Activated CD8-positive, alpha-beta T cell treated with anti-CD3 and anti-CD28 coated beads, Interleukin-2, amount 10 ng/mL, durations not matched to agents 7 days and 5 days (primary cell): Measurements from ENCODE around the gene RFX1. TPM values are rescaled to one million over a fixed set of nuclear protein-coding genes. Genes with fewer than 3 reads are reported as not detected.
"Not testable (repeated sequence)": the region's sequence is repeated elsewhere in the genome, so short reads cannot be mapped to it uniquely, and the experiment has no call there.

ENCODE experiments used
- ATAC-seq: fragments of 150-1000 bp; cut with Tn5 transposase; one replicate; pipeline ENCODE4 v1.10.0; 2021; ENCODE audit warnings: moderate library complexity
- CTCF ChIA-PET: fragments of 350-600 bp; sonication (Branson Sonifier 250); formaldehyde crosslinking; loops from one replicate; lab custom pipeline; 2021; ENCODE audit warnings: antibody characterized with exemption; lab: Charles Lee
- POLR2A ChIA-PET: fragments of 350-600 bp; sonication (Branson Sonifier 250); formaldehyde crosslinking; loops from one replicate; lab custom pipeline; 2021; ENCODE audit warnings: antibody characterized with exemption; lab: Charles Lee
- DNase-seq: peaks from one replicate; pipeline ENCODE4 v3.0.0-alpha.2; 2020
- H3K27ac Mint-ChIP-seq: one replicate; pipeline ENCODE4 v1.8.0; 2021; ENCODE audit warnings: mild to moderate bottlenecking, mixed read lengths
- H3K27me3 Mint-ChIP-seq: one replicate; pipeline ENCODE4 v1.8.0; 2021; ENCODE audit warnings: low read depth, mixed read lengths
- H3K36me3 Mint-ChIP-seq: one replicate; pipeline ENCODE4 v1.8.0; 2021; ENCODE audit warnings: low read depth, mixed read lengths
- H3K4me1 Mint-ChIP-seq: one replicate; pipeline ENCODE4 v1.8.0; 2021; ENCODE audit warnings: low read depth, mixed read lengths
- H3K4me3 Mint-ChIP-seq: one replicate; pipeline ENCODE4 v1.8.0; 2021; ENCODE audit warnings: mild to moderate bottlenecking, mixed read lengths
- H3K9me3 Mint-ChIP-seq: one replicate; pipeline ENCODE4 v1.8.0; 2022; ENCODE audit warnings: mixed read lengths; ENCODE audit not compliant: insufficient read depth
- total RNA-seq, 2 experiments: library from RNA; stranded (reverse); gene quantifications; one replicate each; pipeline ENCODE4 v1.2.3, GENCODE V29; 2021

Gene RFX1
- total RNA-seq, 2 experiments from 2014 or later, result 15.9 to 17.7 TPM

- DNase-seq (no peak), ATAC-seq (no peak)
- CTCF ChIA-PET, result no interaction called here
- Mint-ChIP-seq H3K27me3 (no peaks in the 10 kb centered on the region), H3K27ac (no peak overlapping the region), H3K36me3 (peaks cover 12% of the 10 kb centered on the region), H3K9me3 (no peaks in the 10 kb centered on the region), H3K4me3 (no peak overlapping the region), H3K4me1 (no peaks in the 10 kb centered on the region)
- POLR2A ChIA-PET, result no interaction called here
These were observed 76.8 kb downstream of the RFX1 start for GRCh38 chr19:13929340-13929739.

GRCh38 chr19:13926715-13927114 lies 79.4 kb downstream of the RFX1 start:
- H3K4me1 Mint-ChIP-seq, result no peaks in the 10 kb centered on the region
- no peaks in the 10 kb centered on the region for H3K27me3 Mint-ChIP-seq
- H3K36me3 Mint-ChIP-seq, result peaks cover 28% of the 10 kb centered on the region
- no peak overlapping the region for H3K27ac Mint-ChIP-seq
- ChIA-PET POLR2A (no interaction called here), CTCF (interaction anchor here (0.7 to 1.5 kb wide), 2 partner anchors 46 to 121 kb away, joined by 3 read pairs; no protein-coding TSS in a partner anchor)
- DNase-seq, result no peak
- H3K4me3 Mint-ChIP-seq, result no peak overlapping the region
- ATAC-seq, result no peak
- no peaks in the 10 kb centered on the region for H3K9me3 Mint-ChIP-seq

GRCh38 chr19:13926010-13926409 lies 80.1 kb downstream of the RFX1 start:
- ChIA-PET POLR2A (interaction anchor here (0.9 kb wide), 1 partner anchor 15 kb away, joined by 3 read pairs; no protein-coding TSS in a partner anchor), CTCF (interaction anchor here (0.9 to 1.2 kb wide), 2 partner anchors 39 to 96 kb away, joined by 3 read pairs; no protein-coding TSS in a partner anchor)
- H3K27ac Mint-ChIP-seq, result no peak overlapping the region
- no peaks in the 10 kb centered on the region for H3K9me3 Mint-ChIP-seq
- peaks cover 3% of the 10 kb centered on the region for H3K4me1 Mint-ChIP-seq
- H3K36me3 Mint-ChIP-seq, result peaks cover 35% of the 10 kb centered on the region
- ATAC-seq, result no peak
- H3K27me3 Mint-ChIP-seq, result no peaks in the 10 kb centered on the region
- DNase-seq, result no peak
- H3K4me3 Mint-ChIP-seq, result no peak overlapping the region

- H3K27ac Mint-ChIP-seq, result peak overlapping the region; percentile 16
- DNase-seq (no peak), ATAC-seq (no peak)
- peaks cover 47% of the 10 kb centered on the region for H3K36me3 Mint-ChIP-seq
- H3K9me3 Mint-ChIP-seq, result no peaks in the 10 kb centered on the region
- POLR2A ChIA-PET, result no interaction called here
- no peak overlapping the region for H3K4me3 Mint-ChIP-seq
- CTCF ChIA-PET, result no interaction called here
- H3K27me3 Mint-ChIP-seq, result no peaks in the 10 kb centered on the region
- peaks cover 4% of the 10 kb centered on the region for H3K4me1 Mint-ChIP-seq
These were observed 82.7 kb downstream of the RFX1 start for GRCh38 chr19:13923194-13923987.

GRCh38 chr19:13922118-13922517 lies 84.0 kb downstream of the RFX1 start:
- peaks cover 47% of the 10 kb centered on the region for H3K36me3 Mint-ChIP-seq
- POLR2A ChIA-PET, result interaction anchor here (1.6 kb wide), 1 partner anchor 110 kb away, joined by 6 read pairs; the partner anchor contains the start of gene IL27RA
- not testable (repeated sequence) for H3K27ac Mint-ChIP-seq, H3K27me3 Mint-ChIP-seq, H3K4me3 Mint-ChIP-seq, H3K9me3 Mint-ChIP-seq, H3K4me1 Mint-ChIP-seq, DNase-seq, ATAC-seq
- CTCF ChIA-PET, result interaction anchor here (1.3 kb wide), 1 partner anchor 150 kb away, joined by 3 read pairs; the partner anchor contains the start of gene MISP3

- peak; percentile 52 for DNase-seq
- CTCF ChIA-PET, result interaction anchor here (0.7 to 1.3 kb wide), 5 partner anchors 18 to 151 kb away, joined by 3 to 6 read pairs (median 3); partner anchors contain the start of genes IL27RA and MISP3
These were observed 85.0 kb downstream of the RFX1 start for GRCh38 chr19:13920940-13921747.

GRCh38 chr19:13920524-13920923 lies 85.6 kb downstream of the RFX1 start:
- Mint-ChIP-seq H3K4me1 (peaks cover 4% of the 10 kb centered on the region), H3K27me3 (no peaks in the 10 kb centered on the region), H3K9me3 (no peaks in the 10 kb centered on the region), H3K4me3 (no peak overlapping the region), H3K27ac (peak overlapping the region; percentile 39), H3K36me3 (peaks cover 44% of the 10 kb centered on the region)
- ChIA-PET CTCF (interaction anchor here (1.0 to 1.2 kb wide), 3 partner anchors 17 to 138 kb away, joined by 3 to 6 read pairs (median 4); no protein-coding TSS in a partner anchor), POLR2A (interaction anchor here (0.6 kb wide), 1 partner anchor 78 kb away, joined by 3 read pairs; no protein-coding TSS in a partner anchor)
- ATAC-seq (no peak), DNase-seq (no peak)

More at GRCh38 chr19:13920940-13921747, 85.0 kb downstream of the RFX1 start:
- POLR2A ChIA-PET, result interaction anchor here (0.6 to 1.6 kb wide), 2 partner anchors 78 to 111 kb away, joined by 3 to 6 read pairs; partner anchors contain the start of gene IL27RA
- H3K9me3 Mint-ChIP-seq, result no peaks in the 10 kb centered on the region
- H3K36me3 Mint-ChIP-seq, result peaks cover 46% of the 10 kb centered on the region
- peak; percentile 80 for ATAC-seq
- peaks cover 4% of the 10 kb centered on the region for H3K4me1 Mint-ChIP-seq
- peak overlapping the region; percentile 65 for H3K27ac Mint-ChIP-seq
- no peaks in the 10 kb centered on the region for H3K27me3 Mint-ChIP-seq
- no peak overlapping the region for H3K4me3 Mint-ChIP-seq

GRCh38 chr19:13918726-13919411 lies 87.3 kb downstream of the RFX1 start:
- H3K36me3 Mint-ChIP-seq, result peaks cover 45% of the 10 kb centered on the region
- H3K4me3 Mint-ChIP-seq, result no peak overlapping the region
- ATAC-seq (no peak), DNase-seq (no peak)
- H3K27me3 Mint-ChIP-seq, result no peaks in the 10 kb centered on the region
- ChIA-PET POLR2A (no interaction called here), CTCF (no interaction called here)
- H3K27ac Mint-ChIP-seq, result no peak overlapping the region
- peaks cover 4% of the 10 kb centered on the region for H3K4me1 Mint-ChIP-seq
- H3K9me3 Mint-ChIP-seq, result no peaks in the 10 kb centered on the region

- ChIA-PET CTCF (no interaction called here), POLR2A (interaction anchor here (2.5 kb wide), 1 partner anchor 11 kb away, joined by 10 read pairs; no protein-coding TSS in a partner anchor)
- ATAC-seq (no peak), DNase-seq (no peak)
- peaks cover 4% of the 10 kb centered on the region for H3K4me1 Mint-ChIP-seq
- peaks cover 43% of the 10 kb centered on the region for H3K36me3 Mint-ChIP-seq
- H3K27me3 Mint-ChIP-seq, result no peaks in the 10 kb centered on the region
- H3K4me3 Mint-ChIP-seq, result no peak overlapping the region
- H3K27ac Mint-ChIP-seq, result no peak overlapping the region
- H3K9me3 Mint-ChIP-seq, result no peaks in the 10 kb centered on the region
These were observed 88.2 kb downstream of the RFX1 start for GRCh38 chr19:13917888-13918406.

GRCh38 chr19:13914777-13915176 lies 91.3 kb downstream of the RFX1 start:
- DNase-seq, result no peak
- no peak overlapping the region for H3K27ac Mint-ChIP-seq
- peaks cover 28% of the 10 kb centered on the region for H3K36me3 Mint-ChIP-seq
- no peak overlapping the region for H3K4me3 Mint-ChIP-seq
- H3K9me3 Mint-ChIP-seq, result no peaks in the 10 kb centered on the region
- H3K27me3 Mint-ChIP-seq, result no peaks in the 10 kb centered on the region
- ChIA-PET POLR2A (no interaction called here), CTCF (interaction anchor here (1.0 to 1.5 kb wide), 2 partner anchors 128 to 157 kb away, joined by 3 read pairs; no protein-coding TSS in a partner anchor)
- no peak for ATAC-seq
- no peaks in the 10 kb centered on the region for H3K4me1 Mint-ChIP-seq

GRCh38 chr19:13913352-13913751 lies 92.8 kb downstream of the RFX1 start:
- CTCF ChIA-PET, result no interaction called here
- Mint-ChIP-seq H3K36me3 (peaks cover 27% of the 10 kb centered on the region), H3K4me3 (no peak overlapping the region), H3K27me3 (no peaks in the 10 kb centered on the region), H3K27ac (no peak overlapping the region), H3K4me1 (no peaks in the 10 kb centered on the region), H3K9me3 (no peaks in the 10 kb centered on the region)
- DNase-seq (no peak), ATAC-seq (no peak)
- POLR2A ChIA-PET, result no interaction called here
